Left renal pelvis (tissue), 4 donors: ENCODE results near the gene CNTNAP2. TPM values are rescaled to one million over a fixed set of nuclear protein-coding genes. Genes with fewer than 3 reads are reported as not detected.
A peak's percentile ranks its signal among the peaks of the same experiment; 100 is the strongest.

Source experiments
- DNase-seq, 4 donors: peaks; one replicate each; pipeline ENCODE4 v3.0.0-alpha.2; 2013; ENCODE audit warnings: low read depth in 4 of 4, low spot score in 3 of 4
- polyA plus RNA-seq, 4 donors: library from polyadenylated mRNA; unstranded; fragments of 120-200 nt; gene quantifications; one replicate each; pipeline ENCODE4 v1.2.1, GENCODE V29; 2013; ENCODE audit not compliant: insufficient read length in 4 of 4

The CNTNAP2 gene
- polyA plus RNA-seq, 4 donors, result 23.5 to 71.0 (median 29.4) TPM

DNA sequence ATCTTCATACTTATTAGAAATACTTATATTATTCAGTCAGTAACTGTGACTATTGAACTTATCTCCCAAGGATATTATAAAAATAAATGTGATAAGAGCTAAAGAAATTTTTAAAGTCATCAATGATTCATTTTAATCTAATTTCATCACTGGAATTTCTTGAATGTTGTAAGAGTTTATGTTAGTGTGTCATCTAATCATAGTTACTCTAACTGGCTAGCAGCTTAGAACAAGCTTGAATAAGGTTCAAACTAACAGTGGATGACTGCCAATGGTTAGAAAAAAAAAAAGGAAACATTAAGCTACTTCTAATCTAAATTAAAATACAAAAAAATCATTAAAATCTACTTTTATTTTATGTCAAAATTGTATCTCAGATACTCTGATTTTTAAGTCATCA, 1066.3 kb downstream of the CNTNAP2 start:
- no peak for DNase-seq

DNA sequence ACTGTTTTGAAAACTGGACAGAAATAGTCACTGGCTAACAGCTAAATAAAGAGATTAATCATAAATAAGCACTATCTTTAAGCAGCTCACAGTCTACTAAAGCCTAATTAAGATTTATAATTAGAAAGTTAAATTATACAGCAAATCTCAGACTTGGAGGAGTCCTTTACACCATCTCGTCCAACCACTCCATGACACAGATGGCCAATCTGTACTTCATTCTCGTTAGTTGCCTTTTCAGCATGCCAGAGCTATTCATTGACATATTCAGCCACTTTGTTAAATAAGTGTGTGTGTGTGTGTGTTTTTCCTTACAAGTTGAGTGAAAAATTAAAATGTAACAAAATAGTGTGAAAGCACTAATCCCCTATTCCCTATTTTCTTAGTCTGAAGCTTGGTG, 1066.7 kb downstream of the CNTNAP2 start:
- DNase-seq, result no peak

DNA sequence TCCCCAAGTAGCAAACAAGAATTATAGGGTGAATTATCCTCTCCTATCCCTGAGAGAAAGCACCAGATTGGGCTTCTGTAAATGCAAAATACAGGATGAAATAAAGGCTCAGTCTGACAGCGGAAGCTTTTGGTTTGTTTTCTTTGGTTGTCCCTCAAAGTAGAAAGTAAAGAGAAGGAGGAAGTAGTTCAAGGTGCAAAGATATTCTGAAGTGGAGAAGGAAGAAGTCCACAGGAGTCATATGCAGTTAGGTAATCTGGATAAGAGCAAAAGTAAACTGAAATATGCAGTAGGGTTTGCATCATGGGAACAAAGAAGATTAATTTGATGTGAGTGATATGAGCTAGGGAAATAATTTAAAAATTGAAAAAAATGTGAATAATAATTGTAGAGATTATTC, 1071.9 kb downstream of the CNTNAP2 start:
- no peak for DNase-seq

DNA sequence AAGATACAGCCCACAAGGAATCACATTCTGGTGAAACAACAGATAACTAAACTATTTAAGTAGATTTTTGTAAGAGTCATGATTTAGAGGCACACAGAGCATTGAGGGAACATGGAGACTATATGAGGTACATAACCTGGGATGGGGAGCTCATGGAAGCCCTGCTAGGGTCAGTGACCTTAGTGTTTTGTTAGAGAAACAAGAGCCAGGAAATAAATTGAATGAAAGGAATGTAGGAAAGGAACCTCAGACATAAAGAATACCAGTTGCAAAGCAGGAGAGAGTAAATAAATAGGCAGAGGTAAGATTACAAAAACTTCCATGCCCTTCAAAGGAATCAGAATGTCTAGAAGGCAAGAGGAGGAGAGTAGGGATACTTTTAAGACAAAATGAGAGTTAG, 1076.9 kb downstream of the CNTNAP2 start:
- peak in 2 of 4 donors; percentile 5 to 12 for DNase-seq

DNA sequence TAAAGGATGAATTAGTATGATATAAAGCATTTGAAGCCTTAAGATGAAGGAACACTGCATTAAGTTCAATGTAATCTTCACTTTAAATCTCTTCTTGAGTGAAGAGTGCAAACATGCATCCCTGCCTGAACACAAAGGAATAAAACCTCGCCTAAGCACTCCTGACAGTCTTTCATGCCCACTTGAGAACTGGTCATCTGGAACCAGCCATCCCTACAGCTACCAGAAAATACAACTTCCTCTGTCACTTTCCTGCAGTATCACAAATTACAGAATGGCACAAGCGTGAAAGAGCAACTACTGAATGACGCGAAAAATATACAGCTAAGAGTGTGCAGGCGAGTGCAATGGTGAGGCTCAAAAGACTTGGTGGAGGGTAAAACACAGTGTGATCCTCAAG, 1079.9 kb downstream of the CNTNAP2 start:
- peak in 3 of 4 donors; percentile 12 to 22 (median 12) for DNase-seq

DNA sequence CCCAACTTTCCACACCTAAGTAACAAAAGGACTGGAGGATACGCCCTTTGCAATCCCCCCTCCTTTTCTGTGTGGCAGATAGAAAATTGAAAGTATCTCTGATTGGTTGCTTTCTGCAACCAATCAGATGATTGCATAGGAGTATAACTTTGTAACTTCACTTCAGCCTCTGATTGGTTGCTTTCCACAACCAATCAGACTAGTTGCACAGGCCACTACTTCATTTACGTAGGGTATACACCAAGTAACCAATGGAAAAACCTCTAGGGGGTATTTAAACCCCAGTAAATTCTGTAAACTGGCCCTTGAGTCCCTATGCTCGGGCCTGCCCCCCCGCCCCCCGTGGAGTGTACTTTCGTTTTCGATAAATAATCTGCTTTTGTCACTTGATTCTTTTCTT, 1080.4 kb downstream of the CNTNAP2 start:
- DNase-seq, result no peak

DNA sequence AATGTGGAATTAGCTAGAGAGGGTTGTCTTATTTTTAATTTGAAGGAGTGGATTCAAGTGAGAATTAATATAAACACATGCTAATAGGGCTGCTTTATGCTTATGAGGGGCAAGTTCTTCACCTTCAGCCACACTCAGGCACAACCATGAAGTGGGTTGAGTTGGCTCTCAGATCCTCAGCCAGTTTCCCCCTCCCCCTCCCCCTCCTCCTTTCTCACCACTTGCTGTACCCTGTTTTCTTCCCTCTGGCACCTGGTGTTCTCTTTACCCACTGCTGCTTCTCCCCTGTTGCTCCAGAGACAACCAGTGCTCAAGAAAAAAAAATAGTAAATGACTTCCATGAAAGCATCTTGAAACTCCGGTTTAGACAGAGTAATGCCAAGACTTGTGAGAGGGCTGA, 1083.3 kb downstream of the CNTNAP2 start:
- DNase-seq, result no peak

DNA sequence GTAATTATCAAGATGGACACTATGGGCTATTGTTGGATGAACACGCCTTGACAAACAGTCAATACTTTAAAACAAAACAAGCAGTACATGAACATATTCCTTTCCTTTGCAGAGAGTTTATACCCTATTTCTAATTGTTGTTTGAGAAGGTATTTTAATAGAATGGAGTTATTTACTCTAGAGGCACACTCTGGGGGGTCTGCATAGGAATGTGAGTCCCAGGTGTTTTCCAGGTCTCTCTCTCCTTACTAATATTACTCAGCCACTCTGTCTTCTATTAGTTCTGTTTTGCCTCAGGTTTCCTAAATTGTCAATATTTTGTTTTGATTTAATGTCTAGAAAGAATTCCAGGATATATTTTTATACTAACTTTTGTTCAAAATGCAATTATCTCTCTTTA, 1091.4 kb downstream of the CNTNAP2 start:
- no peak for DNase-seq

DNA sequence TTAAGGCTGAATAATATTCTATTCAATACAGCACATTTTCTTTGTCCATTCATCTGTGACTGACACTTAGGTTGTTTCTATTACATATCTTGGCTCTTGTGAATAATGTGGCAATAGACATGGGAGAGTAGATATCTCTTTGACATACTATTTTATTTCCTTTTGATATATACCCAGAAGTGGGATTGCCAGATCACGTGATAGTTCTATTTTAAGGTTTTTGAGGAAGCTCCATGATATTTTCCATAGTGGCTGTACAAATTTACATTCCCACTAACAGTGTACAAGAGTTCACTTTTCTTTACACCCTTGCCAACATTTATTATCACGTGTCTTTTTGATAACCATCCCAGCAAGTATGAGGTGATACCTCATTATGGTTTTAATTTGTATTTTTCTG, 1114.7 kb downstream of the CNTNAP2 start:
- no peak for DNase-seq

DNA sequence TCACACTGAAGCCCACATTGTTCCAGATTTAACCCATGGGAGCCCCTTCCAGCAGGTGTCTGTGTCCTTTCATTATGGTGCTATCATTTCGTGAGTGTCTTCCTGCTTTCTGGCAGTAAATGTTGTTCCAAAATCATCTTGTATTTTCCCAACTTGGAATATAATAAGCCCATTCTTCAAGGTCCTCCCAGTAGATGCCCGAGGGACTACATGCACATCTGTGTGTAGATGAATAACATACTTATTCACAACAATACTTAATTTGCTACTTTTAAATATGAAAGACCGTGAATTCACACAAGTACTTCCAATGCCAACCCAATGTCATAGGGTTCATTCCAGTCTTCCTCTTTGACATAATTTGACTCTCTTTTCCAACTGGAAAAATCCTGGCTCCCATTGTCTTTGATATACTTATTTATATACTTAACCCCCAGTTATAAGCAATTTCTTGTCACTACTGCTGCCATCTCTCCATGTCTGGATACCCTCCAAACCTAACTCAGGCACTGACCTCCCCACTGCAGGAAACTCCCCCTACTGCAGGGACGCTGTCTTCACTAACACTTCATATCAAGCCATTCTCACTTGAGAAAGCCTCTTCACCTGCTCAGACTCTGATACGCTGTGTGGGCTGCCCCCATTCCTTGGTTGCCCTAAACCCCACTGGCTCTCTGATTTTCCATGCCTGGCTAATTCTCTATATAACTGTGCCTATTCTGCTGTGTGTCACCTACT, 1119.2 kb downstream of the CNTNAP2 start:
- no peak for DNase-seq

DNA sequence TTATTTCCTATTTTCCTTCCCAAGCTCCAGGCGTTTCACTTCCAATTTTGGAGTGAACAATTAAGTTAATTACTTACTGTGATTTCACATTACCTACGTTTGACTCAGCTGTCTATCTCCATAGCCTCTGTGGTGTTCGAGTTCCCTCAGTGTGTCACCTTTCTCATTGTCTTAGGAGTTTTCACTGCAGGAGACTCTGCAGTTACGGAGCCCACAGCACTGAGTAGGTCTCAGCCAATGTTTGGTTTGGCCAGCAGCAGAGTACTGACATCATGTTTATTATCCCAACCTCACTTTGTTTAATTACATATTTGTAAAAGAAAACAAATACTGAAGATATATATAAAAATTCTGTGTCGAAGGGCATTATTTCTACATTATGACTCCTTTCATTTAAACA, 1123.9 kb downstream of the CNTNAP2 start:
- DNase-seq, result no peak

DNA sequence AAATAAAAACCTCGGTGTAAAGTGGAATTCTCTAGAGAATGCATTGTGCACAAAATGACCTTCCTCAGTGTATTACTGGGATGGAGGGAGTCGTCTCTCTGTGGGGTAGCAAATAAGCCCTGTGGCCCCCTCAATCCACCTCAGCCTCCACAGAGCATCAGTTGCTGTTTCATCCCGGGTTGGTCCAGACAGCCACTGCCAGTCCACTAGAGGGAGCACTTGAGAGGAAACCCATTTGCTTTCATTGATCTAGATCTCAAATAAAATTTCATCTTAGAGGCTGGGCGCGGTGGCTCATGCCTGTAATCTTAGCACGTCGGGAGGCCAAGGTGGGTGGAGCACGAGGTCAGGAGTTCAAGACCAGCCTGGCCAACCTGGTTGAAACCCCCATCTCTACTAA, 1128.7 kb downstream of the CNTNAP2 start:
- DNase-seq, result no peak

DNA sequence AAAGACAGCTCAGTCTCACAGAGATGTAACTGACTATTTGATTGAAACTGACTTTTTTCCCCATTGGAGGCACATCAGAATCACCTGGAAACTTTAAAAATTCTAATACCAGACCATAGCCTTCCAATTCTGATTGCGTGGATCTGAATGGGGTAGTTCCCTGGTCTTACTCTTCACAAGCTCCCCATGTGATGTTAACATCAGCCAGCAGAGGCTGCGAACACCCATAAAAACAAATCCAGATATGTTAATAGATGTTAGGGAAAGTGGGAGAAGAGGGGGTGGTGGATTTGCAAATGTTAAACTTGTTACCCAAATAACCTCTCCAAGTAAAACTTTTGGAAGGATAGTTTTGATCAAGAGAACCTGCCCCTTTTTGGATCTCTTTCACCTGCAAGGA, 1133.4 kb downstream of the CNTNAP2 start:
- no peak for DNase-seq

DNA sequence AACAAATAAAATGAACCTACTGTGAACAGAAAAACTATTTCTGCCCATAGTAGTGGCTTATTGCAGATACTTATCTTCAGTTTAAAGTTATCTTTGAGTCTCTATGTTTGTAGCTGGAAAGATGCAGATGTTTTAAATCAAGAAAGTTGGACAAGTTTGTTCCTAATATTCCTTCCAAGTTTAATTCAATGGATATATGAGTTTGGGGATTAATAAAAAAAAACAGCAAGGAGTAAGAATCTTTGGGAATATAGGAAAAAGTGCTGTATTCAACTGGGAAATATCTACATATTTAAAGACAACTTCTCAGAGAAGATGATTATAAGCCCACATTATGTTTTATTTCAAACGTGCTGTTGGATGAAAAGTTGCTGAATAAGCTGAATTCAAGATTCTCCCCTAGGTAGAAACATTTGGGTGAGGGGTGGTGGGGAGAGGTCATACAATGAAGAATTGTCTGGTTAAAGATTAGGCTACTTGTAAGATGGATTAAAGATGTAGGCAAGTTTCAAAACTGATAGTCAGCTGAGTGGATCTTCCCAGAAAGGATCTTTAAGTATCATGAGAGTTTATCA, 1135.2 kb downstream of the CNTNAP2 start:
- no peak for DNase-seq

DNA sequence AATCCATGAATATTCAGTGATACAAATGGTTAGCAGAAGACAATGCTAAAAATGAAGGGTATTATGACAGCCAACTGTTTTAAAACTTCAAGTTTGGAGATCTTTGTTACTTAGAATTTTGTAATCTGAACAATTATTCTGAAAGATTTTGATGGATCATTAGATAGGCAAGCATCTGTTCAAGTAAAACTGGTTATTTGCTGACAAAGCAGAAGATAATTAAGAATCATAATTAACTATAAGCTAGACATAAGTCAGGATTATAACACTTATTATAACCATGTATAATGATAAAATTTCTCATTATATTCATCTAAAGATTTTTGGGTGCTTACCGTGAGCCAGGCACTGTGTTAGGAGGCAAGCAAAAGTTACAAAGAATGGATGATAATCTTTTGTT, 1145.1 kb downstream of the CNTNAP2 start:
- no peak for DNase-seq

DNA sequence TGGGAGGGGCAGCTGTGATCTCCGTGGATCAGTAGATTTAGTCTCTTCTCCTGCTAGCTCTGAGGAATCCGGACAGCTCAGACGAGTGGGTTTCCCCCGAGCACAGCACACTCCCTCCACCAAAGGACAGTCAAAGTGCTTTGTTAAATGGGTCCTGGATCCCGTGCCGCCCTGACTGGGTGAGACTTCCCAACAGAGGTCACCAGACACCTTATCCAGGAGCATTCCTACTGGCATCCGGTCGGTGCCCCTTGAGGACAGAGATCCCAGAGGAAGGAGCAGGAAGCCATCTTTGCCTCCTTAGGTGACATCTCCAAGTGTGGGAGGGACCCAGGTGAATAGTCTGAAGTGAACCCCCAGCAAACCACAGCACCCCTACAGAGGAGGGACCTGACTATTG, 1148.9 kb downstream of the CNTNAP2 start:
- no peak for DNase-seq

DNA sequence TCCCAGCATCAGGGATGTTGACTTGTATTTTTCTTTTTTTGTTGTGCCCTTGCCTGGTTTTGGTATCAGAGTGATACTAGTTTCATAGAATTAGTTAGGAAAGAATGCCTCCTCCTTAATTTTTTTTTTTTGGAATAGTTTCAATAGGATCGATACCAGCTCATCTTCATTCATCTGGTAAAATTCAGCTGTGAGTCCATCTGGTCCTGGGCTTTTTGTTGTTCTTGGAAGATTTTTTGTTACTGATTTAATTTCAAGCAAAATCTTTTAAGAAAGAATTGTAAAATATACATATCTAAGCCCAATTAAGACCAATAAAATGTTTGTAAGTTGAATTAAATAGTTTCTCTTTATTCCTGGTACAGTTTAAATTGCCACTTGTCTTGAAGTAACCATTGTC, 1159.5 kb downstream of the CNTNAP2 start:
- no peak for DNase-seq

DNA sequence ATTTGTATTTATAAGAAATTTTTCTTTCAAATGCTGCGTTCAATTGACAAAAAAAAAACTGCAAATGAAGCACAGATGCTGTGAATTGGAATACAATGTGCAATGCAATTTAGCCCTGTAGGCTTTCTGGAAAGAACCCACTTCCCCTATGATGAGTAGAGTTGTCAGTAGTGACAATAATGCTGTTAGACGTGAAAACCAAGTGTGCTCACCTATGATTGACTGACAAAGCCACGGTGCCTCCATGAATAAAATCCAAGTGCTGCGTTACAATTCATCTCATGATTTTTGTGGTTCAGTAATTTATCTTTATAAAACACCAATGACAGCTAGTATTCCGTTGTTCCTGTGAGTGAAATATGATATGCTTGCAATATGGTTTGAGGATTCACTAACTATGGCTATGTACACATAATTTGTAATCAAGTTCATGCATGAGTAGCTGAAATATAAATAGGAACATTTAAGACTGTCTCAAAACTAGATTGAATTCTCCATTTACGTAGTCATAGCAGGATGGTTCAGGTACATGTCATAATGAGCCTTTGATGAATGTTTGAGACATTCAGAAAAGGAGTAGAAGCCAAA, 1160.3 kb downstream of the CNTNAP2 start:
- DNase-seq, result no peak

DNA sequence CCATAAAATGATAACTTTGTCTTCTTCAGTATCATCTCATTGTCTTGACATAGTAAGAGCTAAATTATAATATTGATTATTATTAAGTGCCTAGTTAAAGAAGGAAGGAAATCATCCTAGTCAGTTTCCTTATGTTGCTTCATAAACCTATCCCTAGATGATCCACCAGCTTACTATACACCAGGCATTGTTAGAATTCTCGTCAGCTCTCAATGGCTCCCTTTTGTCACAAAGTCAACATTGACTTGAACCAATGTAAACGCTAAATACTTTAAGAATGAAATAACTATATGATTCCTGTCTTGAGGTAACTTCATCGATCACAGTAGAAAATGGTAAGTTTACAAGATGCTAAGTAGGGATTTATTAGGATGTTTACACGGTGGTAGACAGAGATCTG, 1162.9 kb downstream of the CNTNAP2 start:
- DNase-seq, result no peak

DNA sequence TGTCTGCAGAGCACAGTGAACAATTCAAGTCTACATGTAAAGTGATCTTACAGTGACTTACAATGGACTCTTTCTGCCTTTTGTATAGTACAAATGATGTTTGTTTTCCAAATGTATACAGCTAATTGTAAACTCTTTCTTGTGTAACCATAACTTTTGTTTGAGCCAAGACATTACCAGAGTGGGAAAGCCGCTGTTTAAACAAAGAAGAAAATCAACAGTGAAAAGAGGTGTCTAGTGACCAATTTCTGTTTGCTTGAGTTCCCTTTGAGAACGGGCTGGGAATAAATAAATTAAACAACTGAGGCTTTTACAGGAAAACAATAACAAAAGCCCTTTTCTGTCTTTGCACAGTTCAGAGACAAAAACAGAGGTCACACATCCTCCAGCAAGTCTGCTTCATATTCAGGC, 1163.4 kb downstream of the CNTNAP2 start:
- no peak for DNase-seq

DNA sequence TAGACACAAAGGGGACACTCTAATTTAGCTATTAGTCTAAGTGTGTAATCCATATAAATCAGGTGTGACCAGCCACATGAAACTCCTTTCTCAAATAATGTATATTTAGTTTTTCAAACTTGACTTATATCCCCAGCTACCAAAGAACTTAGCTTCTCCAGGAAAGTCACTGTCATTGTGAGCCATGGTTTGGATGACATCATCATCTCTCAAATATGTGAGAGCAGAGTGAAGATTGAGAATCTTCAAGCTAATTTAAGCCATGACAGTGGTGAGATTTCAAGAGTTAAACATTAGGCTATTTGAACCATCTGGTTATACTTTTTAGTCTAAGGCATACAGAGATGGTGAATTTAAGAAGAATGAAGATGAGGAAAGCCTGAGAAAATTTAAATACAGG, 1165.6 kb downstream of the CNTNAP2 start:
- DNase-seq, result no peak

DNA sequence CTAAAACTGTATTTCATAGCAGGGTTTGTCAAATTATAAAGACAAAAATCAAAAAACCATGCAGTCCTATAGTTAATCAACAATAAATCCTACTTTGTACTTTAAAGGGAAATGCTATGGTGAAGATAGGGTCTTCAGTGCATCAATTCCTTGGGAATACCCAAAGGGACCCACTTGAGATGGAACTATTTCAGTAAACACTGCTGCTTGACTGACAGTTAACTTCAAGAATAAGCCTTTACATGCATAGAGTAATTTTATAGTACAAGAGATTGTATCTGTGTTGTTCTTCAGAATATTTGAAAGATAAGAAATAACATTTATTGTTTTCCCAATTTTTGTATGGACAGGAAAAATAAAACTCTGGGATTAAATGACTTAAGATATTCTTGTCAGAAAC, 1179.6 kb downstream of the CNTNAP2 start:
- DNase-seq, result no peak
